Neural cell (in vitro differentiated cells): ENCODE measurements around the gene HDGFL3.

ENCODE experiments used
- EZH2 ChIP-seq: fragments of 200-600, 300-800 bp; shearing (Covaris generic), sonication (generic); IDR thresholded peaks from 2 replicates; pipeline ENCODE4 v1.6.1; 2014; ENCODE audit warnings: antibody characterized with exemption, low read length, borderline replicate concordance, mild to moderate bottlenecking; ENCODE audit not compliant: insufficient read depth, poor library complexity, severe bottlenecking
- POLR2AphosphoS5 ChIP-seq: IDR thresholded peaks from 2 replicates; pipeline ENCODE4 v1.6.1; 2012
- SMC3 ChIP-seq: fragments of 450-650 bp; conservative IDR thresholded peaks from 2 replicates; pipeline ENCODE4 v1.6.1; 2014; ENCODE audit warnings: antibody characterized with exemption, mild to moderate bottlenecking, moderate library complexity; ENCODE audit not compliant: poor library complexity
- TAF1 ChIP-seq: IDR thresholded peaks from 2 replicates; pipeline ENCODE4 v1.6.1; 2012; ENCODE audit warnings: low read depth
- TF ChIP-seq, protein P1 (sequence below): fragments of 450-650 bp; IDR thresholded peaks from 2 replicates; pipeline ENCODE4 v1.5.1; 2014; ENCODE audit warnings: antibody characterized with exemption, mild to moderate bottlenecking, moderate library complexity; ENCODE audit not compliant: poor library complexity, severe bottlenecking
- TF ChIP-seq, protein P2 (sequence below): IDR thresholded peaks from 2 replicates; pipeline ENCODE4 v1.6.1; 2012; ENCODE audit warnings: borderline replicate concordance

DNA sequence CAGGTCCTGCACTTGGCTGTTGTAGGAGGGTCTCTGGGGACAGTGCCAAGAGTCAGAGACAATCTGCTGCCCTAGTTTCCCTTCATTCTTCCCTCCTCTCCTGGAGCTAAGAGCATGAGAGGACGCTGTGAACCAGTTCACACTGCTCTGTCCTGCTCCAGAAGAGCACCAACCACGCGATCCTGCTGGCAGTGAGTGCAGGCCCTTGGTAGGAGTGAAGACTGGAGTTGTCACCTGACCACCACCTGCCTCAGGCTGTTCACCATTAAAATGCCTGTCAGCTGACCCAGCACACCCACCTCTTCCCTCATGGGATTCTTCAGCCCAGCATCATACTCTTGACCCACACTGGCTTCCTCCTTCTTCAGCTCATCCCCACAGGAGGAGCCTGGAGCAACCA lies 97.2 kb downstream of the HDGFL3 start:
- TF ChIP-seq, protein P1, sequence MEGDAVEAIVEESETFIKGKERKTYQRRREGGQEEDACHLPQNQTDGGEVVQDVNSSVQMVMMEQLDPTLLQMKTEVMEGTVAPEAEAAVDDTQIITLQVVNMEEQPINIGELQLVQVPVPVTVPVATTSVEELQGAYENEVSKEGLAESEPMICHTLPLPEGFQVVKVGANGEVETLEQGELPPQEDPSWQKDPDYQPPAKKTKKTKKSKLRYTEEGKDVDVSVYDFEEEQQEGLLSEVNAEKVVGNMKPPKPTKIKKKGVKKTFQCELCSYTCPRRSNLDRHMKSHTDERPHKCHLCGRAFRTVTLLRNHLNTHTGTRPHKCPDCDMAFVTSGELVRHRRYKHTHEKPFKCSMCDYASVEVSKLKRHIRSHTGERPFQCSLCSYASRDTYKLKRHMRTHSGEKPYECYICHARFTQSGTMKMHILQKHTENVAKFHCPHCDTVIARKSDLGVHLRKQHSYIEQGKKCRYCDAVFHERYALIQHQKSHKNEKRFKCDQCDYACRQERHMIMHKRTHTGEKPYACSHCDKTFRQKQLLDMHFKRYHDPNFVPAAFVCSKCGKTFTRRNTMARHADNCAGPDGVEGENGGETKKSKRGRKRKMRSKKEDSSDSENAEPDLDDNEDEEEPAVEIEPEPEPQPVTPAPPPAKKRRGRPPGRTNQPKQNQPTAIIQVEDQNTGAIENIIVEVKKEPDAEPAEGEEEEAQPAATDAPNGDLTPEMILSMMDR: no peak
- TF ChIP-seq, protein P2, sequence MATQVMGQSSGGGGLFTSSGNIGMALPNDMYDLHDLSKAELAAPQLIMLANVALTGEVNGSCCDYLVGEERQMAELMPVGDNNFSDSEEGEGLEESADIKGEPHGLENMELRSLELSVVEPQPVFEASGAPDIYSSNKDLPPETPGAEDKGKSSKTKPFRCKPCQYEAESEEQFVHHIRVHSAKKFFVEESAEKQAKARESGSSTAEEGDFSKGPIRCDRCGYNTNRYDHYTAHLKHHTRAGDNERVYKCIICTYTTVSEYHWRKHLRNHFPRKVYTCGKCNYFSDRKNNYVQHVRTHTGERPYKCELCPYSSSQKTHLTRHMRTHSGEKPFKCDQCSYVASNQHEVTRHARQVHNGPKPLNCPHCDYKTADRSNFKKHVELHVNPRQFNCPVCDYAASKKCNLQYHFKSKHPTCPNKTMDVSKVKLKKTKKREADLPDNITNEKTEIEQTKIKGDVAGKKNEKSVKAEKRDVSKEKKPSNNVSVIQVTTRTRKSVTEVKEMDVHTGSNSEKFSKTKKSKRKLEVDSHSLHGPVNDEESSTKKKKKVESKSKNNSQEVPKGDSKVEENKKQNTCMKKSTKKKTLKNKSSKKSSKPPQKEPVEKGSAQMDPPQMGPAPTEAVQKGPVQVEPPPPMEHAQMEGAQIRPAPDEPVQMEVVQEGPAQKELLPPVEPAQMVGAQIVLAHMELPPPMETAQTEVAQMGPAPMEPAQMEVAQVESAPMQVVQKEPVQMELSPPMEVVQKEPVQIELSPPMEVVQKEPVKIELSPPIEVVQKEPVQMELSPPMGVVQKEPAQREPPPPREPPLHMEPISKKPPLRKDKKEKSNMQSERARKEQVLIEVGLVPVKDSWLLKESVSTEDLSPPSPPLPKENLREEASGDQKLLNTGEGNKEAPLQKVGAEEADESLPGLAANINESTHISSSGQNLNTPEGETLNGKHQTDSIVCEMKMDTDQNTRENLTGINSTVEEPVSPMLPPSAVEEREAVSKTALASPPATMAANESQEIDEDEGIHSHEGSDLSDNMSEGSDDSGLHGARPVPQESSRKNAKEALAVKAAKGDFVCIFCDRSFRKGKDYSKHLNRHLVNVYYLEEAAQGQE: no peak
- TF ChIP-seq SMC3 (no peak), POLR2AphosphoS5 (no peak), TAF1 (no peak), EZH2 (no peak)
